MM.1S (cell line): ENCODE measurements around the gene FBXL2.

ENCODE experiments used
- EZH2phosphoT487 ChIP-seq: fragments of 300-600 bp; sonication (generic); IDR thresholded peaks from 2 replicates; pipeline ENCODE4 v1.6.1; 2018; ENCODE audit warnings: antibody characterized with exemption, low read length
- TF ChIP-seq, protein P1 (sequence below): fragments of 300-600 bp; sonication (generic); IDR thresholded peaks from 2 replicates; pipeline ENCODE4 v1.5.1; 2016; ENCODE audit warnings: antibody characterized with exemption, low read length, mixed read lengths

DNA sequence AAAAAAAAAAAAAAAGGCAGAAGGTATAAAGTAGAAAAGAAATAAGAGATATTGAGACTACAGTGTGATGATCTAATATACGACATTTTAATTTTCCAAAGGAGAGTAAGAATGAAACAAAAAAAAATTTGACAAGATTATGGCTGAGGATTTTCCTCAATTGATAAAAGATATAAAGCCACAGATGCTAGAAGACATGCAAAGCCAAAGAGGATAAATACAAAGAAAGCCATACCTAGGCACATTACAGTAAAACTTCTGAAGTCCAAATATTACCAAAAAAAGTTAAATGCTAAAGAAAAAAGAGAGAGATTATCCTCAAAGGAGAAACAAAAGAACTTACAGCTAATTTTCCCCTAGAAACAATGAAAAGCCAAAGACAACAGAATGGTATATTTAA is 38.3 kb upstream of the FBXL2 start:
- TF ChIP-seq, protein P1, sequence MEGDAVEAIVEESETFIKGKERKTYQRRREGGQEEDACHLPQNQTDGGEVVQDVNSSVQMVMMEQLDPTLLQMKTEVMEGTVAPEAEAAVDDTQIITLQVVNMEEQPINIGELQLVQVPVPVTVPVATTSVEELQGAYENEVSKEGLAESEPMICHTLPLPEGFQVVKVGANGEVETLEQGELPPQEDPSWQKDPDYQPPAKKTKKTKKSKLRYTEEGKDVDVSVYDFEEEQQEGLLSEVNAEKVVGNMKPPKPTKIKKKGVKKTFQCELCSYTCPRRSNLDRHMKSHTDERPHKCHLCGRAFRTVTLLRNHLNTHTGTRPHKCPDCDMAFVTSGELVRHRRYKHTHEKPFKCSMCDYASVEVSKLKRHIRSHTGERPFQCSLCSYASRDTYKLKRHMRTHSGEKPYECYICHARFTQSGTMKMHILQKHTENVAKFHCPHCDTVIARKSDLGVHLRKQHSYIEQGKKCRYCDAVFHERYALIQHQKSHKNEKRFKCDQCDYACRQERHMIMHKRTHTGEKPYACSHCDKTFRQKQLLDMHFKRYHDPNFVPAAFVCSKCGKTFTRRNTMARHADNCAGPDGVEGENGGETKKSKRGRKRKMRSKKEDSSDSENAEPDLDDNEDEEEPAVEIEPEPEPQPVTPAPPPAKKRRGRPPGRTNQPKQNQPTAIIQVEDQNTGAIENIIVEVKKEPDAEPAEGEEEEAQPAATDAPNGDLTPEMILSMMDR = no peak
- TF ChIP-seq EZH2phosphoT487 = no peak
